ACHN (cell line): ENCODE results near the gene AGAP1.
A peak's percentile ranks its signal among the peaks of the same experiment; 100 is the strongest.

Experiments used
- DNase-seq: peaks from one replicate; pipeline ENCODE4 v3.0.0-alpha.2; 2015
- in situ Hi-C: cut with HindIII; loops from 2 replicates; pipeline ENCODE4 v1.10.0; 2017; ENCODE audit warnings: low sequenced_read_pairs, low pct_ligation_motif_present, low pct_unique_long_range_greater_than_20kb

The AGAP1 gene

DNA sequence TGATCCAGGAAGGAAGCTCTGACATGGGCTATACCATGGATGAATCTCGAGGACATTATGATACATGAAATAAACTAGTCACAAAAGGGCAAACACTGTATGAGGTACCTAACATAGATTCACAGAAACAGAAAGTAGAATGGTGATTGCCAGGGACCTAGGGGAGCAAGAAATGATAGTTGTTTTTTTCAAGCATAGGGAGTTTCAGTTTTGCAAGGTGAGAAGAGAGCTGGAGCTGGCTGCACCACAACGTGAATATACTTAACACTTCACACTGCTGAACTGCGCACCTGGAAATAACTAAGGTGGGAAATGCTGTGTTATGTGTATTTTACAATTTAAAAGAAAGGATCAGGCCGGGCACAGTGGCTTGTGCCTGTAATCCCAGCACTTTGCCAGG, 13.2 kb upstream of the AGAP1 start:
- in situ Hi-C loops: no loop called here
- DNase-seq: no peak

DNA sequence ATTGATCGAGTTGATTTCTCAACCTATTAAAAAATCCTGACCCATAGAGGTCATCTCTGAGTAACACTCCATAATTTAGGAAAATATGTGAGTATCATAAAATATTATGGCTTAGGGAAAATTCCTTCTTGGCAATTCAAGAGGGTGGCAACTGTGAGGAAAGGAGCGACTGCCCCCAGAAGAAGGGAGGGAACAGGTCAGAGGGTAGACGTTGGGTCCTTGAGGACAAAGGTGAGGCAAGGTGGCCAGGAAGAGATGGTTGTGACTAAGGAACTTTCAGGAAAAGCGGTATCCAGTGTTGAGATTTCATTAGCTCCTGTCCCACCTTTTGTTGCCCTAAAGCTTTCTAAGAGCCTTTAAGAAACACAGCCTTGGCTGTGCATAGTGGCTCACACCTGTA, 10.5 kb upstream of the AGAP1 start:
- no peak for DNase-seq
- in situ Hi-C loops: no loop called here

DNA sequence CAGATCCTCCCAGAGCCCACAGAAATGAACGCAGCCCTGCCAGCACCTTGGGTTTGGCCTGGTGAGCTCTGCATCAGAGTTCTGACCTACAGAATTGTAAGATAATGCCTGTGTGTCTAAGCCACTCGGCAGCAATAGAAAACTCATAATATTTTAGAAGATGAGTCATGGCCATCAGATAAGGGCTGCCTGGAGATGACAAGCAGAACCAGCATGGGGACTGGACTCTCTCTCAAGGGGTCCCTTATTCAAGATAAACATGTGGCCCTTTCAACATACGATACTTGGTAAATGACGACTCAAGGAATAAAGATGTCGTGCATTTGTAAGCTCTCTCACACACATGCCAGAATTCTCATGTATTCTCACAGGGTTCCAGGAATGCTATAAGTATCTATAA, 8.5 kb upstream of the AGAP1 start:
- in situ Hi-C loops: no loop called here
- no peak for DNase-seq

DNA sequence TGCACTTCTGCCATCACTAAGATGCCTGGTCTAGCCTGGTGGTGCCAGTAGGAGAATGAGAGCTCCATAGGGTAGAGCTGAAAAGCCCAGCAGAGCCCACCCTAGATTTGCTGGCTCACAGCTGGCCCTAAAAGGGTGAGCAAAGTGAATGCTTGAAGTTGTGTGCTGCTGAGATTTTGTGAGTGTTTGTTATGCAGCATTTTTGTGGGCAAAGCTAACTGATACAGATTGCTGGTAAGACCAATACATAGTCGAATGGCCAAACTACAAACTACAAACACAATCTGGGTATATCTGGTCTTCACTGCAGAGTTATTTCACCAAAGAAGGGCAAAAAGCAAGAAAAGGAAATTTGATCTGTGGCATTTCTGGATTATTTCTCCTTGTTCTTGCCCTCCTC, 7.1 kb upstream of the AGAP1 start:
- in situ Hi-C loops: no loop called here
- no peak for DNase-seq

GRCh38 chr2:235489897-235490296, 3.9 kb upstream of the AGAP1 start:
- no peak for DNase-seq
- in situ Hi-C loops: no loop called here

- in situ Hi-C loops: no loop called here
- DNase-seq: no peak
Measured at GRCh38 chr2:235492850-235493344, 946 bp upstream of the AGAP1 start.

DNA sequence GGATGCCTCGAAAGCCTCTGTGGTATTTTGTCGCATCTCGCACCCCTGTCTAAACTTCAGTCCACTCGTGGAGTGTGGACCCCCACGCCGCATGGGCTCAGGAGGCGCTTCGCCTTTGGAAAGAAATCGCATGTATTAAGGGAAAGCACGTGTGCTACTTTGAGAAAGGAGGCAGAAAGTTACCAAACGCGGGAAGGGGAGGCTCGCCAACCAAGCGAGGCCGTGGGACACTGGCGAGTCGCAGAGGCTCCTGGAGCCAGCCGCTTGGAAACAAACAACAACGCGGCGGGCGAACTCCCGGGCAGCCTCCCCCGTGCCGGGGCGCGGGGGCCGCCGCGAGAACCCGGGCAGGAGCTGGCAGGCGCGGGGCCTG, 455 bp upstream of the AGAP1 start:
- DNase-seq: no peak
- in situ Hi-C loops: no loop called here

- peak; percentile 29 for DNase-seq
- in situ Hi-C loops: no loop called here
Measured at GRCh38 chr2:235494716-235495372, 1.0 kb downstream of the AGAP1 start.

- in situ Hi-C loops: no loop called here
- DNase-seq: peak; percentile 44
Measured at GRCh38 chr2:235495373-235496238, 1.8 kb downstream of the AGAP1 start.

GRCh38 chr2:235496239-235496621, 2.4 kb downstream of the AGAP1 start:
- DNase-seq: peak; percentile 15
- in situ Hi-C loops: no loop called here

DNA sequence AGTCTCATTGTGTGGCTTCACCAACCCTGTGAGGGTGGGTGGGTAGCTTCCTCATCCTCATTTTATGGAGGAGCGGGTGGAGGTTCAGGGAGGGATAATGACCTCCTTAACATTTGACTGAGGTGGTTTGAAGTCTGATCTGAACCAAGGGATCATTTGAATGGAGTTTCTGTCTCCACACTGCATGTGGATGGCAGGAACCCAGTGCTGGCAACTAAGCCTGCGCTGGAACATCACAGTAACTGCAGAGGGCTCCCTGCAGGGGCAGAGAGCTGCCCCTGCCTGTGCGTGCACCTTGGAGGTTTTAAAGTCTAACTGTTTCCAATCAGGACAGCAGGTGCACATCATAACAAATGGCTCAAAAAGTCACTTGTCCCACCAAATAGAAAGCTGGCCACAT, 3.3 kb downstream of the AGAP1 start:
- in situ Hi-C loops: no loop called here
- DNase-seq: no peak

- in situ Hi-C loops: no loop called here
- peak; percentile 33 for DNase-seq
Measured at GRCh38 chr2:235498541-235498940, 4.7 kb downstream of the AGAP1 start.

GRCh38 chr2:235498946-235499812, 5.3 kb downstream of the AGAP1 start:
- DNase-seq: no peak
- in situ Hi-C loops: no loop called here

DNA sequence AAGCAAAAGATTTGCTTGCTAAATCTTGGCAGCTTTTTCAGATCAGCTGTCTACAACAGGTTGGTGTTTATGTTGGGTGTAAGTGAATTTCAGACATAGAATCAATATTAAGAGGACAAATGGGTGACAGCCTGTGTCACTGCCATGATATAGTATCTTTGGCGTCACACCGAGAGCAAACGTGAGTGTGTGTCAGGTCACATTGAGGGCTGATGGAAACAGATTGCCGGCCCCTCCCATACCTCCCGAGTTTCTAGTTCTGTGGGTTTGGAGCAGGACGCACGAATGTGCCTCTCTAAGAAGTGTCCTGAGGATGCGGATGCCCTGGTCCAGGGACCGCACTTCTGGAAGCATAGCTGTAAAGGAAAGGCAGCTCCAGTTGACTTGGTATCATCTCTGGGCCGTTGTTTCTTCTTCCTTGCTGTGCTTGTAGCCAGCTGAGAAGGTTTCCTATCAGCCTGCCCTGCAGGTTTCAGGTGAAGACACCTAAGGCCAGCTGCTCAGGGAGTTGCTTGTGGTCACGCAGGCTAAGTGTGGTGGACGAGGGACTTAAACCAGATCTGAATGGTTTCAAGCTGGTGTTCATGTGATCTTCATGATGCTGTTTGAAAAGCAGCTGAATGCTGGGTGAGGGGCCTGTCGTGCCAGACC, 6.4 kb downstream of the AGAP1 start:
- DNase-seq: no peak
- in situ Hi-C loops: no loop called here

GRCh38 chr2:235500761-235501672, 7.2 kb downstream of the AGAP1 start:
- peak; percentile 69 for DNase-seq
- in situ Hi-C loops: no loop called here

DNA sequence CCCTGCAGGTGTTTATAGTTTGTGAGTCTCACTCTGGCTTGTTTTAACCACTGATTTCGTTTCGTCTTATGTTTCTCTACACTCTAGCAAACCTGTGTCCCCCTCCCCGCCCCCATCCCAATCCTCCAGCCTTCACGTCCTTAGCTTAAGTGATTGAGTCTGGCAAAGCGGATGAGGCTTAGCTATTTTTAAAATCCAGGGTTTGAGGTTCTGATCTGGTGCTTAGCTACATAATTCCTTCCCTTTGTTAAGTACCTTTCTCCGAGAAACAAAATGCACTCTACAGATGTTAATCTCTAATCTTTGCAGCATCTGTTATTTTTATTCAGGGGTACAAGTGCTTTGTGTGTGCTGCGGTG, 7.8 kb downstream of the AGAP1 start:
- in situ Hi-C loops: no loop called here
- DNase-seq: no peak

DNA sequence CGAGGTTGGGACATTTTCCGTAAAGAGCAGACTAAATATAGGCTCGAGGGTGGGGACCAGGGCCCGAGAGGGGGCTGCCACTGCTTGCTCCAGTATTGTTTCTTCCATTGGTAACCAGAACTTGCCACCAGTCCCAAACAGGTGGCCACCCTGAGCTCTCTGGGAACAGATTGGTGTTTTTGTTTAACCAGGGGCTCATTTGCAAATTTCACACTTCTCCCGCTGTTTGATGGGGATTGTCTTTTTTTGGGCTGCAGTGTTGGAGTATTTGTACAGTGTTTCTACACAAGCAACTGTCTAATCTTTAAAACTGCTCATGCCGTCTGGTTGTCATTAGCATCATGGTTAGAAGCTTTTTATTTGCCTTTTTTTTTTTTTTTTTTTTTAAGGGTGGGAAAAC, 8.5 kb downstream of the AGAP1 start:
- in situ Hi-C loops: no loop called here
- DNase-seq: no peak
